Measurements from ENCODE around the gene GADD45B.

GRCh38 chr19:2468596-2468995, 7.3 kb upstream of the GADD45B start:
- TF ChIP-seq EZH2 (IDR thresholded peaks at IDR 0.05): no peak
- TF ChIP-seq EGR1 (IDR thresholded peaks at IDR 0.05; ENCODE audit: low read depth): no peak
- TF ChIP-seq POLR2AphosphoS5 (IDR thresholded peaks at IDR 0.05; ENCODE audit: low read depth, low read length): no peak
- no peak for TF ChIP-seq CTCF (IDR thresholded peaks at IDR 0.05 in 2 of 3, conservative IDR thresholded peaks at IDR 0.05 in 1 of 3; ENCODE audit: borderline replicate concordance in 1 of 3, insufficient read depth in 1 of 3, low read depth in 2 of 3, low read length in 2 of 3)
- TF ChIP-seq EZH2phosphoT487 (IDR thresholded peaks at IDR 0.05; ENCODE audit: borderline replicate concordance): no peak
- TF ChIP-seq POLR2A (IDR thresholded peaks at IDR 0.05; ENCODE audit: borderline replicate concordance, extremely low read depth, insufficient read depth, insufficient read length): no peak

All from HCT116 (cell line).